Activated B cell treated with CpG ODN at 0.5 μM for 24 hours (primary cell): Measurements from ENCODE around the gene IFNG. TPM values are rescaled to one million over a fixed set of nuclear protein-coding genes. Genes with fewer than 3 reads are reported as not detected.

Experiments
- ATAC-seq: fragments of 200-7000 bp; cut with Tn5 transposase; one replicate; pipeline ENCODE4 v1.10.0; 2021; ENCODE audit warnings: low read depth, mild to moderate bottlenecking, moderate library complexity
- CTCF ChIA-PET: fragments of 350-600 bp; sonication (Branson Sonifier 250); formaldehyde crosslinking; loops from one replicate; lab custom pipeline; 2021; ENCODE audit warnings: antibody characterized with exemption; lab: Charles Lee
- POLR2A ChIA-PET: fragments of 350-600 bp; sonication (Branson Sonifier 250); formaldehyde crosslinking; loops from one replicate; lab custom pipeline; 2021; ENCODE audit warnings: antibody characterized with exemption; lab: Charles Lee
- DNase-seq: peaks from one replicate; pipeline ENCODE4 v3.0.0; 2022
- H3K27ac Mint-ChIP-seq: one replicate; pipeline ENCODE4 v1.8.0; 2020; ENCODE audit warnings: mixed read lengths
- H3K27me3 Mint-ChIP-seq: one replicate; pipeline ENCODE4 v1.8.0; 2021; ENCODE audit warnings: mixed read lengths
- H3K36me3 Mint-ChIP-seq: one replicate; pipeline ENCODE4 v1.8.0; 2021; ENCODE audit warnings: low read depth, mixed read lengths
- H3K4me1 Mint-ChIP-seq: one replicate; pipeline ENCODE4 v1.8.0; 2021; ENCODE audit warnings: mixed read lengths
- H3K4me3 Mint-ChIP-seq: one replicate; pipeline ENCODE4 v1.8.0; 2020; ENCODE audit warnings: mild to moderate bottlenecking, mixed read lengths
- H3K9me3 Mint-ChIP-seq: one replicate; pipeline ENCODE4 v1.8.0; 2020; ENCODE audit warnings: mixed read lengths
- intact Hi-C: fragments of 100-400 bp; cut with micrococcal nuclease; formaldehyde crosslinking; loops from one replicate; pipeline ENCODE4 v1.15.1; 2024
- total RNA-seq: library from RNA; stranded (reverse); gene quantifications from 2 replicates; pipeline ENCODE4 v1.2.3, GENCODE V29; 2022
- TF ChIP-seq, protein P1 (sequence below): fragments of 200-600 bp; IDR thresholded peaks from one replicate; pipeline ENCODE4 v1.8.0; 2022; ENCODE audit warnings: antibody characterized with exemption, mild to moderate bottlenecking

The IFNG gene
- total RNA-seq, 1 donor from 2014 or later, result not detected

DNA sequence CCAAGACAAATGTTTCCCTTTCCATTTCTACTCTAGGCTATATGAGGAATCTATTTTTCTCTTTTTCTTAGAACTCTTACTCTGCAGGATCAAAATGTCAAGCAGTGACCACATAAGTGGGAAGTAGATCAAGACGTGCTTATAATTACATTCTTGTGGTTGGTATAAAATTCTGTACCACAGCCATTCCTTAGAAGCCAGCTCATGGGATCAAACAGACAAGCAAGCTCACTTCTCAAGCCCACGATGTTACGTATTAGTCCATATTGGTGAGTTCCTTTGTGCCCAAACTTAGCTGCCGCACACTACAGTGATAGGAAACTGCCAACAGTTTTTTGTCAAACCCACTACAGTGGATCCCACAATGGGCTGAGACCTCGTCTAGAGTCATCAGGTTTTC lies 53.4 kb downstream of the IFNG start:
- ChIA-PET POLR2A (no interaction called here), CTCF (no interaction called here)
- ATAC-seq, result no peak
- no peak overlapping the region for H3K4me3 Mint-ChIP-seq
- intact Hi-C loops, result no loop called here
- H3K36me3 Mint-ChIP-seq, result no peaks in the 10 kb centered on the region
- DNase-seq, result no peak
- no peaks in the 10 kb centered on the region for H3K27me3 Mint-ChIP-seq
- H3K4me1 Mint-ChIP-seq, result no peaks in the 10 kb centered on the region
- TF ChIP-seq, protein P1, sequence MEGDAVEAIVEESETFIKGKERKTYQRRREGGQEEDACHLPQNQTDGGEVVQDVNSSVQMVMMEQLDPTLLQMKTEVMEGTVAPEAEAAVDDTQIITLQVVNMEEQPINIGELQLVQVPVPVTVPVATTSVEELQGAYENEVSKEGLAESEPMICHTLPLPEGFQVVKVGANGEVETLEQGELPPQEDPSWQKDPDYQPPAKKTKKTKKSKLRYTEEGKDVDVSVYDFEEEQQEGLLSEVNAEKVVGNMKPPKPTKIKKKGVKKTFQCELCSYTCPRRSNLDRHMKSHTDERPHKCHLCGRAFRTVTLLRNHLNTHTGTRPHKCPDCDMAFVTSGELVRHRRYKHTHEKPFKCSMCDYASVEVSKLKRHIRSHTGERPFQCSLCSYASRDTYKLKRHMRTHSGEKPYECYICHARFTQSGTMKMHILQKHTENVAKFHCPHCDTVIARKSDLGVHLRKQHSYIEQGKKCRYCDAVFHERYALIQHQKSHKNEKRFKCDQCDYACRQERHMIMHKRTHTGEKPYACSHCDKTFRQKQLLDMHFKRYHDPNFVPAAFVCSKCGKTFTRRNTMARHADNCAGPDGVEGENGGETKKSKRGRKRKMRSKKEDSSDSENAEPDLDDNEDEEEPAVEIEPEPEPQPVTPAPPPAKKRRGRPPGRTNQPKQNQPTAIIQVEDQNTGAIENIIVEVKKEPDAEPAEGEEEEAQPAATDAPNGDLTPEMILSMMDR, result no peak
- no peaks in the 10 kb centered on the region for H3K9me3 Mint-ChIP-seq
- H3K27ac Mint-ChIP-seq, result no peak overlapping the region

Other genes starting within 250 kb of the IFNG start
- 2.0 and 3.2 TPM in 2 replicates for gene IFNG-AS1, start 170.3 kb downstream of the IFNG start, total RNA-seq
- gene IL26, start 66.1 kb upstream of the IFNG start, total RNA-seq, result not detected in 2 replicates
- not detected in 2 replicates for gene IL22, start 93.9 kb upstream of the IFNG start, total RNA-seq
- 24.5 and 25.9 TPM in 2 replicates for gene MDM1, start 172.6 kb upstream of the IFNG start, total RNA-seq